ENCODE data around the gene ZFP3. TPM values are rescaled to one million over a fixed set of nuclear protein-coding genes. Genes with fewer than 3 reads are reported as not detected.
"Not testable (repeated sequence)": the region's sequence is repeated elsewhere in the genome, so short reads cannot be mapped to it uniquely, and the experiment has no call there.

The ZFP3 gene
- total and polyA plus RNA-seq, 2 of the 4 experiments (the other 2 are of a cell fraction) = 0.54 to 0.75 TPM

DNA sequence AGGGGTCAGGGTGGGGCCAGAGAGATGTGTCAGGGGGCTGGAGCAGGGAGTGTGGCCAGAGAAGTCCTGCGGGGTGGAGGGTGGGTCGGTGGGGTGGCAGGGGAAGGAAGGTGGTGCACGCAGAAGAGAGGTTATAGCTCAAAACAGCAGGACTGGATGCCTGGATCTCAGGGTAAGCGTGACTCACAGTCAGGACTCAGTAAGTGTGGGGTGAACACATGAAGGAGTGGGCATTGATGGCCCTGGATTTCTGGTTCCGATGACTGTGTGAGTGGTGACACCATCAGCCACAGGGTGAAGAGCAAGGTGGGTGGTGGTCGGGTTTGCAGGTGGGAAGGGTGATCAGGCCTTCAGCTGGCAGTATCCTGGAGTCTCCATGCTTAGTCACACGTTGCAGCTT lies 43.8 kb downstream of the ZFP3 start:
- dilution Hi-C loops (cut with HindIII; ENCODE audit: low sequenced_read_pairs, unreplicated experiment); H3K4me1 ChIP-seq (ENCODE audit: control insufficient read depth, insufficient read depth, low read length); H2BK5ac ChIP-seq (ENCODE audit: low read depth, low read length, poor library complexity, severe bottlenecking); H4K91ac ChIP-seq (ENCODE audit: insufficient read depth, low read depth, low read length); H3K23ac ChIP-seq (ENCODE audit: low read depth, low read length); H3K9me3 ChIP-seq (ENCODE audit: control insufficient read depth, insufficient read depth, low read length); ATAC-seq (ENCODE audit: low read depth); H3K4ac ChIP-seq (ENCODE audit: low read depth, low read length); H3K14ac ChIP-seq (replicated peaks; ENCODE audit: low read depth, low read length); H3K4me3 ChIP-seq (ENCODE audit: insufficient read depth, low read depth, low read length); BruUV-seq (replicated peaks); H3K9me1 ChIP-seq (ENCODE audit: insufficient read depth, low read length); H3K79me1 ChIP-seq (ENCODE audit: low read depth in 1 of 2, low read length in 2 of 2); H2BK15ac ChIP-seq (ENCODE audit: low read depth, low read length); H2AK5ac ChIP-seq (ENCODE audit: low read depth, low read length); H2AK9ac ChIP-seq (replicated peaks; ENCODE audit: low read depth, low read length, poor library complexity); H2BK20ac ChIP-seq (ENCODE audit: low read depth, low read length); H4K5ac ChIP-seq (ENCODE audit: low read depth, low read length); H3K27ac ChIP-seq (ENCODE audit: insufficient read depth, low read length); H3K9ac ChIP-seq (ENCODE audit: low read depth, low read length); intact Hi-C loops (cut with micrococcal nuclease); H4K20me1 ChIP-seq (ENCODE audit: insufficient read depth, low read length); DNase-seq; H2BK120ac ChIP-seq (ENCODE audit: low read depth, low read length); H3K56ac ChIP-seq (ENCODE audit: extremely low read depth, insufficient read depth, low read length); in situ Hi-C loops (cut with MboI; ENCODE audit: low sequenced_read_pairs); POLR2A ChIA-PET (ENCODE audit: unreplicated experiment); H3K18ac ChIP-seq (ENCODE audit: low read depth, low read length); H3K36me3 ChIP-seq (ENCODE audit: control insufficient read depth, insufficient read depth, low read length): not testable (repeated sequence)
- 100% methylated on average over 1 of the region's 7 CpGs; no CpG with 5 or more reads in 1 of the 2 experiments for WGBS, 2 experiments (ENCODE audit: extremely low coverage in 2 of 2, insufficient read length in 1 of 2)
- CTCF ChIA-PET = interaction anchor here (0.6 kb wide), 1 partner anchor 1502 kb away, joined by 4 read pairs; no protein-coding TSS in a partner anchor
- H3K4me2 ChIP-seq (ENCODE audit: low read depth, low read length) = peak overlapping the region; percentile 46; the same call in 1 of the 2 replicates
- H2AFZ ChIP-seq (replicated peaks; ENCODE audit: low read length, poor library complexity) = peak overlapping the region; percentile 58
- H4K8ac ChIP-seq (ENCODE audit: low read depth in 2 of 2, low read length in 2 of 2) = 0 out of 4 replicates have a peak overlapping the region, but pooled peaks of 1 of the 2 experiments have one; percentile 74
- H3K27me3 ChIP-seq (ENCODE audit: control insufficient read depth, insufficient read depth, low read length) = peaks cover 43% of the 10 kb centered on the region
